Left lobe of liver (tissue), 2 donors: ENCODE measurements around the gene GALNTL6. TPM values are rescaled to one million over a fixed set of nuclear protein-coding genes. Genes with fewer than 3 reads are reported as not detected.
"Not testable (repeated sequence)": the region's sequence is repeated elsewhere in the genome, so short reads cannot be mapped to it uniquely, and the experiment has no call there.

ENCODE experiments used
- ATAC-seq: fragments of 200-7000 bp; cut with Tn5 transposase; one replicate; pipeline ENCODE4 v1.9.1; 2020; ENCODE audit warnings: mild to moderate bottlenecking, moderate library complexity
- DNase-seq: peaks from one replicate; pipeline ENCODE4 v3.0.0-alpha.2; 2020; ENCODE audit warnings: low spot score
- total RNA-seq: library from RNA; stranded (reverse); gene quantifications from one replicate; pipeline ENCODE4 v1.2.1, GENCODE V29; 2021
- donor health status: DM: no; HTN: no; CAD: no; lungs with moderate emphysema.
- donor health status: DM: no; HTN: yes; CAD: no.

Gene GALNTL6
- total RNA-seq, 1 donor from 2014 or later, result not detected

DNA sequence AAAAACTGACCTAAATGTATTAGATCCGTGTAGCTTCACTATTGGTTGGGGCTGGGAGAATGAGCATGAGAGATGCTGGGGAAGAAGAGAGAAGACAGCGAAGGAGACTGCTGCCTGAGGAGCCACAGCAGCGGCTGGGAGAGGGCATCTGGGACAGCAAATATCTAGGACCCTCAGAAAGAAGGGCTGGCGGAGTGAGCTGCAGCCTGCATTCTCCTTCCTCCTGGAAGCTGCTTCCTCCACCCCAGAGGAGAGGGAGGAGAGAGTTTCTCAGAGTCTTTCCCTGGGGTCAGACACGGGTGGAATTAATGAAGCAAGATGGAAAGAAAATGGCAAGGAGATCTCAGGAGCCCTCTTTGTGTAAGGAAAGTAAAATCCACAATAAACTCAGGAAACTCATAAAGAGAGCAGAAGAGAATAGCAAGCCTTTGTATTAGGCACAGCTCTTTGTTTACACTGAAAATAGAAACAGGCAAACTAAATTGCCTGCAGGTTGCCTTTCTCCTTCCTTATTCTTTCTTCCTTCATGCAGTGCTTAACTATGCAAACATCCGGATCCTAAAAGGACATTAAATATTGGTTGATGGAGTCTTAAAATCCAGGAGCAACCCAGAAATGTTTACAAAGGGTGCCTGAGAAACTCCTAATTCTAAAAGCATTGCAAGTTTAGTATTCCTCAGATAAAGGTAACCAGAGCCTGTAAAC is 1225.1 kb downstream of the GALNTL6 start:
- DNase-seq (no peak), ATAC-seq (no peak)

DNA sequence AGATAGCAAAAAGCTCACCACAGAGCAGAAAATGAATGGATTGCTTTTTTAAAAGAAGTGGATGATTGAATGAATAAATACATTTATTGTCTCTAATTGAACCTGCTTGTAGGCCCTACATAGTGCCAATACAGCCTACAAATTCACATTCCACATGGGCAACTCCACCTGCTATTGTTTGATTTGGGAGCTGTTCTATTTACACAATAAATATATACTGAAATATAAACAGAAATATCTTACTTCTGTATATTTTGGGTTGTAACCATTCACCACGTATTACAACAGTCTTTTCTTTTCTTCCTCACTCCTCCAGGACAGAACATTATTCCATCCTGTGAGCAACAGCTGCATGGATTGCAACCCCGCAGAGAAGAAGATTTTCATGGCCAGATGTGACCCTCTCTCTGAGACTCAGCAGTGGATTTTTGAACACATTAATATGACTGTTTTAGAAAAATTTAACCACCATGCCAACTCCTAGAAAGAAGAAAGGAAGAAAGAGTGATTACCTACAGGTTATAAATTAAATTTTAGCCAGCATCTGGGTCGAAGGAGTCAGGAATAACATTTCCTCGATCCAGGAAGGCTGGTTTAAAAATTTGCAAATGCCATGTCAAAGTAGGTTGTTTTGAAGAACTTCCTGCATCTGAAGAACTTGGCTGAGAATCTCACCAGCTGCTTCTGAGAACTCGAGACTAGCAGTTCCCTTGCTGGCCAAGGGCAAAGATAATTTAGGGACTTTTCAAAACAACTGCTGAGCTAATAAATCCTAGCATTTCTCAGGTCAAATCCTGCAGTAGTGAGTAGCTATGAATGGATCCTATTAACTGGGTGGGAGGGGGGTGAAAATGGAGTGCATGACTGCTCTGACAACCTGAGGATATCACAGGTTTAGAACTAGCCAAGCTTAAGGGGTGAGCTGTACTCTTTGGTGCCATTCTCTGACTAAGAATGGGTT is 1226.7 kb downstream of the GALNTL6 start:
- ATAC-seq, result no peak
- DNase-seq, result no peak

DNA sequence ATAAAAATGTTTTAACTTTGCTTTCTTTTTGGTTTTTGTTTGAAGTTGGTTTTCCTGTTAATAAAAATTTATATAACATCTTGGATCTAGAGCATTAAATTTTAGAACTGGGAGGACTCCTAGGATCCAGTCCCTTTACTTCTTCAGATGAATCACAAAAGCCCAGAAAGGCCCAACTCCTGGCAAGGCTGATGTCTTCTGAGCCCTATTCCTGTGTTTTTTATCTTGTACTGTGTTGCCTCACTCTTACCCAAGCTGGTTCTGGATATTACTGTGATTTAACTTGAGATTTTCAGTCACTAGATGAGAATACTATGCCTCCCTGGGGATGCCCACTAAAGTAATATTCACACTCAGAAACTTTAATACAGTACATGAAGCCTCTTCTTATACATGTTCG is 1228.3 kb downstream of the GALNTL6 start:
- DNase-seq (no peak), ATAC-seq (no peak)

DNA sequence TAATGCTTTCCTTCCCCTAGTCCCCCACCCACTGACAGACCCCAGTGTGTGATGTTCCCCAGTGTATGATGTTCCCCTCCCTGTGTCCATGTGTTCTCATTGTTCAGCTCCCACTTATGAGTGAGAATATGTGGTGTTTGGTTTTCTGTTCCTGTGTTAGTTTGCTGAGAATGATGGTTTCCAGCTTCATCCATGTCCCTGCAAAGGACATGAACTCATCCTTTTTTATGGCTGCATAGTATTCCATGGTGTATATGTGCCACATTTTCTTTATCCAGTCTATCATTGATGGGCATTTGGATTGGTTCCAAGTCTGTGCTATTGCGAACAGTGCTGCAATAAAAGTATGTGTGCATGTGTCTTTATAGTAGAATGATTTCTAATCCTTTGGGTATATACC is 1228.9 kb downstream of the GALNTL6 start:
- not testable (repeated sequence) for DNase-seq, ATAC-seq

DNA sequence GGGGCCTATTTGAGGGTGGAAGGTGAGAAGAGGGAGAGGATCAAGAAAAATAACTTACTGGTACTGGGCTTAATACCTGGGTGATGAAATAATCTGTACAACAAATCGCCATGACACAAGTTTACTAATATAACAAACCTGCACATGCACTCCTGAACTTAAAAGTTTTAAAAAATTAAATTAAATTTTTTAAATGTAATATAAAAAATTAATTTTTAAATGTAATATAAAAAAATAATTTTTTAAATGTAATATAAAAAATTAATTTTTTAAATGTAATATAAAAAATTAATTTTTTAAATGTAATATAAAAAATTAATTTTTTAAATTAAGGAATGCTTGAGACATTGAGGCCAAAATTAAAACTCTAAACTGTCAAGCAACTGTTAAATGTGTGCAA is 1231.1 kb downstream of the GALNTL6 start:
- DNase-seq (no peak), ATAC-seq (no peak)

DNA sequence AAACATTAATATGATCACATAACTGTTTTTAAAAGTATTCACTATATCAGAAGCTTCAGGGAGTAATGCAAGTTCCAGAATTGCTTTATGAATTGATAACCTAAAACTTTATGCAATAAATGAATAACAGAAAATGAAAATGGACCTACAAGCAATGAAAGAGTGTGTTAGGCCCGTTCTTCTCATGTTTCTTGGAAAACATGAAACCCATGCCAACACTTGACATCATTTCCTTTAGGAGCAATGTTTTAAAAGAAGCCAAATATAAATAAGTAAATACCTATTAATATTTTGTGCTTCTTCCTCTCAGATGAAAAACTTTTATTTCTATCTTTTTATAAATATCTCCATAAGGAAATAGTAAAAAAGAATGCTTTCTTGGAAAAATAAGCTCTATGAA is 1232.4 kb downstream of the GALNTL6 start:
- DNase-seq, result no peak
- no peak for ATAC-seq

DNA sequence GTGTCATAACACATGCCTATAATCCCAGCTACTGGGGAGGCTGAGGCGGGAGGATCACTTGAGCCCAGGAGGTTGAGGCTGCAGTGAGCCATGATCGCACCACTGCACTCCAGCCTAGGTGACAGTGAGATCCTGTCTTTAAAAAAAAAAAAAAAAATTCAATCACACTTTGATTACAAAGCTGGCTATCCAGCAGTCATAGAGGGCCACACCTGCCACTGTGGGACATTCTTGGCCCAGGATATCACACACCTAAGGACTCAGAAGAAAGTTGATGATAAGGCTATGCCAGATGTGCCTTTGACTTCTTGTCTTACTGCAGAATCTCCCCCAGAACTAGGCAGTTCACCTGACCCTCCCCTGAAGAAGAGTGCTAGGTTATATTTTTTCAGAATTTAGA is 1232.9 kb downstream of the GALNTL6 start:
- no peak for ATAC-seq
- no peak for DNase-seq

DNA sequence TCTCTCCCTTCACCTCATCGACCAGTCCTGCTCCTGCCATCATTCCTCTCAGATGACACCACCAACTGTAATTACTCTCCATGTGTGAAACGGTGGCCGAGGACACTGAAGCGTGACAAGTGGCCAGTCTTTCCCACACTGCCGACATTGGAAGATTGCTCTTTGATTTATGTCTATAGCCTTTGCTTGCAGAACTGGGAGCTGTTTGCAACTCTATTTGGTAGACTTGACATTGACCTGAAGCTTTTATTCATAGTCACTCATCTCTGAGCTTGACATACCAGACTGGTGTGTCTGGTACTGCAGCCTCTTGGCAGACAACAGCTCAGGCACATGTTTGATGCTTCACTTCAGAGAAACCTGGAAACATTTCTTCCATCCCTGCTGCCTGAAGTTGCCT is 1233.6 kb downstream of the GALNTL6 start:
- no peak for DNase-seq
- no peak for ATAC-seq

DNA sequence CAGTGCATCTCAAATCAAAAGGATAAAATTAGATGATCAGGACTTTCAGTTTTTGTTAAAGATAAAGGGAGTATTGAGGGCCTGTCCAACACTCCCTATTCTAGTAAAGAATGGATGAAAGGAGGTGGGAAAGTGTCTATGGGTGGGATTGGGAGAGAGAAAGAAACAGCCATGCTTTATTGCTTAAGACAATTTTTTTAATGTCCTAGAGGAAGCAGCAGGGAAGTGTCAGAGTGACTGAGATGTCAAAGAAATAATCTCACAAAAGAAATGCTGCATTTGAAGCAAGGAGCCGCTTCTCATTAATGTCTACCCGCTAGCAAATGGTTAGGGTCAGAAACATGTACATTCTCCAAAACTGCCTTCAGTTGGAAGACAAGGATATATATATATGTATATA is 1238.0 kb downstream of the GALNTL6 start:
- ATAC-seq (no peak), DNase-seq (no peak)

DNA sequence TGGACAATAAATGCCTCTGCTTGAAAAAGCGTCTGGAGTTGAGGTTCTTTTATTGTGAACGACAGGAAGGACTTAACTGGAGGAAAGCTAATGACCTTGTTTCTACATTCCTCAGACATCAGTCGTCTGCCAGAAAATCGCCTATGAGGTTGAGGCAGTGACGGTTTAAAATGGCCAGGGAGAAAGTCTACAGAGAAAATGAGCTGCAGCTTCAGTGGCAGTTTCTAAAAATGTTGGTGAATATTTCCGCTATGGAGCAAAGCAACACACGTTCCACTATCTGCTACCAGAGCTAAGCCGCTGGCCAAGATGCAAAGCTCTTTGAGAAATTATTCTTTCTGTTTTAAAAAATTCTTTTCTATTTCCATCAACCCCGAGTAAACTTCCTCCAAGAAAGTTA is 1238.5 kb downstream of the GALNTL6 start:
- no peak for ATAC-seq
- no peak for DNase-seq

DNA sequence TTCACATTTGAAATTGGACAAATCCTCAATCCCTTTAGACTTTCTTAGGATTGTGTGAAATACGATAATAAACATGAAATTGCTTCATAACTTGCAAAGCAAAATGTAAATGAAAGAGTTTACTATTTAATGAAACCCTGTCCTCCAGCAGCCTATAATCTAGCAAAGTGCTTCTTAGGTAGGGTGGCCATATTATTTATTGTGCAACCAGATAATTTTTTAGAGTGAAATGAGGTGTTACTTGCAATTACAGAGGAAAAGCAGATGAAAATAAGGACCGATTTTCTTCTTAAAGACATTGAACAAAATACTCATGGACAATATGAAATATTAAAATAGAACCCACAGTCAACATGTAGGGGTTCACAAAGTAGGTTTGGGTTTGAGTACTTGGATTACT is 1239.2 kb downstream of the GALNTL6 start:
- DNase-seq, result no peak
- no peak for ATAC-seq

DNA sequence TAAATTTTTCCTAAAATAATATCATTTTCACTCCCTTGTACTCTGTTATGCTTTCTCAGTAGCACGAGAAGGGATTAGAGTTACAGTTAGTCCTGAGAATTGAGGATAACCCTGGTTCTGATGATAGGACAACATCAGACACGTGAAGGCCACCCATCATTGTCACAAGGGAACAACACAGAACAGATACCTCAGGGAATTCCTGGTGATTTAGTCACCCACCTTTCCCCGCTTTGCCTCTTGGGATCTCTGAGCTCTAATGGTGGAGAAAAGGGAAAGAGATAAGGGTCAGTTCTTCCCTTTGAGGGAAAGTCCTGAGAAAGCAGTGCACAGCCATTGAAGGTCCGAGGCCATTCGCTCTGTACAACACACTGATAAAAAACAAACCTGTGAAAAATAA is 1243.1 kb downstream of the GALNTL6 start:
- ATAC-seq, result no peak
- no peak for DNase-seq

DNA sequence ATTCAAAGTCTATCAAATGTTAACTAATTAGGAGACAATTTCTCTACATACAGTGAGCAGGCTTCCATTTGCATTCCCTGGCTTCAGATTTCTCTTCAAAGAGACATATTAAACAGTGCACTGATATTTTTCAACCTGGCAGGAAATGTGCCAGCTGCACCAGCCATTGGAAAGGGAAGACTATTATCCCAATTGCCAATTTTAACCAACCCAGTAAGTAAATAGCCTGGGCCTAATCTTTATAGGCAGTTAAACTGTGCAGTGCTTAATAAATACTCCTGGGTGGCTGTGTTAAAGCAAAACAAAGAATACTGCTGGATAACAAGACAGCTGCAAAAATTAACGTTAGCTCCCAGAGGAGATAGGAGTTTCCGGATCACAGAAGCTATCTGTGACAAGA is 1243.5 kb downstream of the GALNTL6 start:
- DNase-seq, result no peak
- ATAC-seq, result no peak

DNA sequence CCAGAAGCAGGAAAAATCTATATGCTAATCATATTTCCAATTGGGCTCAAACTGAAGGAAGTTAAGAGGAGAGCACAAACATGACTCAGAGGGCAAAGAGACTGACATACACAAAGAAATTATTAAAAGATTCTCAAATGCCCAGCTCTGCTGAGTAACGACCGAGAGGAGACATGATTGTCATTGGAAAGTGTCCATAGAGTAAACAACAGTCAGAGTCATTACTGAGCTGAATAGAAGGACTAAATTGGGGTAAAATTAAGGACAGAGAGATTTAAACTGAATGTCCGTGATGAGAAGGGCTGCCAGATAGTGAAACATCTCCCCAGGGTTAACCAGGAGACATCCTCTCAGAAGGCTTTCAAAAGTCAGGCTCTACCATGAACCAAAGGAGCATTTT is 1244.2 kb downstream of the GALNTL6 start:
- ATAC-seq (no peak), DNase-seq (no peak)

DNA sequence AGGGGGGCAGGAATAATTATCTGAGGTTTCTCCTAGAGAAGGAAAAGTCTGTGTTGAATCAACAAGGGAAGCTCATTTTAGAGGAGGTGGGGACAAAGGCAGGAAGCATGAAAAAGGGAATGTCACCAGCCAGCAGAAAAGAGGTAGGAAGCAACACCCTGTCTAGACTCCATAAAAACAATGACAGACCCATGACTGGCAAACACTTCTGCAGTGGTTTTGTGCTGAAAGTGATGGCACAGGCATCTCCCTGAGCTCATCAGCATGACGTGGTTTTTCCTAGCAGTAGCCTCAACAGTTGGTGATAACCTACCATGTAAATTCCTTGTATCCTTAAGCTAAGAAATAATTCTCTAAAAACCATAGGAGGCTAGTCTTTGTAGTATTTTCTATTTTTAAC is 1244.7 kb downstream of the GALNTL6 start:
- DNase-seq, result no peak
- ATAC-seq, result no peak

DNA sequence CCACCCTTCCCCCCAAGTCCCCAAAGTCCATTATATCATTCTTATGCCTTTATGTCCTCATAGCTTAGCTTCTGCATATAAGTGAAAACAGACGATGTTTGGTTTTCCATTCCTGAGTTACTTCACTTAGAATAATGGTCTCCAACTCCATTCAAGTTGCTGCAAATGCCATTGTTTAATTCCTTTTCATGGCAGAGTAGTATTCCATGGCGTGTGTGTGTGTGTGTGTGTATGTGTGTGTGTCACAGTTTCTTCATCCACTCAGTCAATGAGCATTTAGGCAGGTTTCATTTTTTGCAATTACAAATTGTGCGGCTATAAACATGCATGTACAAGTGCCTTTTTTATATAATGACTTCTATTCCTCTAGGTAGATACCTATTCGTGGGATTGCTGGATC is 1248.0 kb downstream of the GALNTL6 start:
- ATAC-seq, result no peak

DNA sequence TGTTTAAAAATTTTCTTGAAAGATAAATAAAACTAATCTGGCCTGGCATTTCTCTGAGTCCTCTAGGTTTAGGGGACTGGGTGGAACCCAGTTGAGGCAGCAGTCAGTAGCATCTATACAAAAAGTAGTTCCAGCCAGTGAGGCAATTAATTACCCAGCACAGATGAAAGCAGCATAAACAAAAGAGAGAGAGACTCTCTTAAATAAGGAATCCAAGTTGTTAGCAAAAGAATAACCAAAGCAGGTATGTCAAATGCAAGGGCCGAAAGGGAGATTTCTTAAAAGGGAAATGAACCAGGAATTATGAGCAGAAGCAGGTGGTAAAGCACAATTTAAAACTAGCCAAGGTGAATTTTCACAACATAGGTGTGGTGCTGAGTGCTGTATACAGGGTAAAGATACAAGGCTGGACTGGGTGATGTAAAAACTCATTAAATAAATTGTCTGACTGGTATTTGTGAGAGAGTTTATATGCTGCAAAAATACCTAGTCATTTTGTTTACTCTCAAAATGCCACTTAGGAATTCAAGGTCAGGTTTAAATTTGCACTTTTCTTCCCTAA is 1260.8 kb downstream of the GALNTL6 start:
- no peak for DNase-seq
- ATAC-seq, result no peak

More for the DNA sequence above, 1248.0 kb downstream of the GALNTL6 start:
- DNase-seq, result no peak

DNA sequence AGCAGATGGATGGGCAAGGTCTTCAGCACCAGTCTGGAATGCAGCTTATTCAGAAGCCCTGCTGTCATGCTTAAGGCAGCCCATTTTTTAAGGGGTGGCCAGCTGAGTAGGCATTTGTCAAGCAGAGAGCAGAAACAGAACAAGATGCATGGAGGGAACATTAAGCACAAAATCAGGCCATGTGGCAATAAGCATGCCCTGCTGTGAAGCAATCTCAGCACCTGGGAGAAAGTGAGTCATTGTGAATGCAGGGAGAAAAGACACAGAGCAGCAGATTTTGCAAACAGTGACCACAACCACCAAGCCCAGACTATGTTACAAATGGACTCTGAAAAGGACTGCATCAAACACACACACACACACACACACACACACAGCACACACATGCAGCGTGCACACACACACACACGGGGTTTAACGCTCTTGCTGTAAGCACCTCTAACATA is 1261.3 kb downstream of the GALNTL6 start:
- no peak for ATAC-seq

DNA sequence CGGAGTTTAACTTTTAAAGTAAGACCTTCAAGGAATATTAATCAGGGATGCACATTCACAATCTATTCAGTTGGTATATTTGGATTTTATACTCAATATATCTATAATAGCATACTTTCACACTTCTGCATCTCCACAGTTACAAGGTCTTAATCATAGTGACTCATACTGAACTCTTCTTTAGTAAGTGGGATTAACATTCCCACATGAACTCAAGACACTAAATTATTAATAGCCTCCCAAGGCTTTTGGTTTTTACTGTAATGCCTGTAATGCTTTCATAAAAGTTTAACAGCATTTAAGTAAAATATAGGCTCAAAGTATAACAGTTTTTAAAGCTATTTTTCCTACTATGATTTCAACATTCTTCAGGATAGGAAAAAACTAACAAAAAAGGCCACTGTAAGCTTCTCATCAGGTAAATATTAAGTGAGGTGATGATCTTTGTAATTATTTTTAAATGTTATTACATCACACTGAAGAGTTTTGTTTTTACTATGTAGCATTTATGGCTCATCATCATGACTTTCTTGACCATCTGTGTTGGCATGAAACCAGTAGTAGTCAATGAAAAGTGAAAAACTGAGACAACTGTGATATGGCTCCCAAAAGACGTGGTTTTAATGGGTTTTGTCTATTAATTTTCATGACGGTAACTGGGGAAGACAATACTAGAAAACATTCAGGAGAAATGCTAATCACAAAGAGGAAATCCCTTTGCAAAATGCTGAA is 1263.9 kb downstream of the GALNTL6 start:
- ATAC-seq (no peak), DNase-seq (no peak)

More for the DNA sequence above, 1261.3 kb downstream of the GALNTL6 start:
- no peak for DNase-seq

DNA sequence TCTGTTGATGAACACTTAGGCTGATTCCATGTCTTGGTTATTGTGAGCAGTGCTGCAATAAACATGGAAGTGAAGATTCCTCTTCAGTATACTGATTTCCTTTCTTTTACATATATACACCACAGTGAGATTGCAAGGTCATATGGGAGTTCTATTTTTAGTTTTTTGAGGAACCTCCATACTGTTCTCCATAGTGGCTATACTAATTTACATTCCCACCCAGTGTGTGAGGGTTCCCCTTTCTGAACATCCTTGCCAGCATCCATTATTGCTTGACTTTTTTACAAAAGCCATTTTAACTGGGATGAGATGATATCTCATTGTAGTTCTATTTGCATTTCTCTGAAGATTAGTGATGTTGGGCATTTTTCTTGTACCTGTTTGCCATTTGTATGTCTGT is 1274.9 kb downstream of the GALNTL6 start:
- no peak for ATAC-seq
- DNase-seq, result no peak
